Renal cortical epithelial cell (primary cell): ENCODE measurements around the gene RAB3D. TPM values are rescaled to one million over a fixed set of nuclear protein-coding genes. Genes with fewer than 3 reads are reported as not detected.
"Not testable (repeated sequence)": the region's sequence is repeated elsewhere in the genome, so short reads cannot be mapped to it uniquely, and the experiment has no call there.

Source experiments
- DNase-seq: peaks from one replicate; pipeline ENCODE4 v3.0.0-alpha.2; 2011; ENCODE audit warnings: low read depth
- total RNA-seq: library from RNA; depleted of rRNA; stranded (reverse); fragments of >200 nt; gene quantifications from 2 replicates; pipeline ENCODE4 v1.2.3, GENCODE V29; 2014

RAB3D gene
- total RNA-seq, 1 donor from 2014 or later, result 49.7 TPM

DNA sequence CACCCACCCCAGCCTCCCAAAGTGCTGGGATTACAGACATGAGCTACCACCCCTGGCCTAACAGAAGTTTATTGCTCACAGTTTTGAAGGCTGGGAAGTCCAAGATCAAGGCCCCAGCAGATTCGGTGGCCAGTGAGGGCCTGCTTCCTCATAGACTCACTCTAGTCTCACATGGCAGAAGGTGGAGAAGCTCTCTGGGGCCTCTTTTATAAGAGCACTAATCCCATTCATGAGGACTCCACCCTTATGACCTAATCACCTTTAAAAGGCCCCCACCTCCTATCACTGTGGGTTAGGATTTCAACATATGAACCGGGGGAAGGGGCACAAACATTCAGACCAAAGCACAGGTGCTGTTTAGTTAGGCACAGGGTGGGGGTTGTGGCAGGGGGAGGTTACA is 28.1 kb upstream of the RAB3D start:
- no peak for DNase-seq

DNA sequence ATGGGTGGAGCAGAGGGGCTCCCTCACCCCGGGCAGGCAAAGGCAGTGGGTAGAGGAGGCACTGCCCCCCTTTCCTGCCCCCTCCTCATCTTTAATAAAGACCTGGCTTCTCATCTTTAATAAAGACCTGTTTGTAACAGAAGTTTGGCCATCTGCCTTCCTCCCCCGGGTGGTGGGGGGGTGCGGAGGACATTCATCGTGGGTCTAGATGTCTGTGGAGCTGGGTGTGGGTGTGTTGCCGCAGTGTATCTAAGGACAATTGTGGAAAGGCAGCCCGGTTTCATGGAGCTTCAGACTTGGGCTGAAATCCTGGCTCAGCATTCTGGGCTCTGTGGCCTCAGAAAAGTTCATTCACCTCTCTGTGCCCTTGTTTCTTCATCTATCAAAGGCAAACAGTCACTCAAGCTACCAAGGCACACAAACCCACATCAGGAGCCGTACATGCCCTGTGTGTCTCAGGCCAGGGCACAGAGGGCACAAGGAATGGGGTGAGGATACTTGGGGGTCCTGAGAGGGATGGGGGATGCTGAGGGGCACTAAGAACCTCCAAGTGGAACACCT is 26.2 kb upstream of the RAB3D start:
- no peak for DNase-seq

GRCh38 chr19:11364935-11365334 is 25.5 kb upstream of the RAB3D start:
- DNase-seq, result no peak

- no peak for DNase-seq
These were observed 24.9 kb upstream of the RAB3D start for GRCh38 chr19:11364296-11364904.

GRCh38 chr19:11363881-11364280 is 24.4 kb upstream of the RAB3D start:
- no peak for DNase-seq

- no peak for DNase-seq
These were observed 22.6 kb upstream of the RAB3D start for GRCh38 chr19:11361771-11362731.

GRCh38 chr19:11361037-11361770 is 21.7 kb upstream of the RAB3D start:
- DNase-seq, result peak; percentile 34

DNA sequence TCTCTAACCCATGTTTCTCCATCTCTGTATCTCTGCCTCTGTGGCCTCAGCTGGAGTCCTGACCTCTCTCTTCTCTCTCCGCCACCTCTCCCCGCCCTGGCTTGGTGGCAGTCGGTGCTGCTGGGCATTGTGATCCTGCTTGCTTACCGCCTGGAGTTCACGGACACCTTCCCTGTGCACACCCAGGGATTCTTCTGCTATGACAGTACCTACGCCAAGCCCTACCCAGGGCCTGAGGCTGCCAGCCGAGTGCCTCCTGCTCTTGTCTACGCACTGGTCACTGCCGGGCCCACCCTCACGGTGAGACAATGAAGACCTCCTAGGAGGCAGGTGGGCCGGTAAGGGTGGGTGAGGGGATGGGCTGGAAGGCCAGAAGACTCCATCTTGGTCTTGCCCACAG is 20.0 kb upstream of the RAB3D start:
- DNase-seq, result no peak

GRCh38 chr19:11356676-11357550 is 17.5 kb upstream of the RAB3D start:
- no peak for DNase-seq

DNA sequence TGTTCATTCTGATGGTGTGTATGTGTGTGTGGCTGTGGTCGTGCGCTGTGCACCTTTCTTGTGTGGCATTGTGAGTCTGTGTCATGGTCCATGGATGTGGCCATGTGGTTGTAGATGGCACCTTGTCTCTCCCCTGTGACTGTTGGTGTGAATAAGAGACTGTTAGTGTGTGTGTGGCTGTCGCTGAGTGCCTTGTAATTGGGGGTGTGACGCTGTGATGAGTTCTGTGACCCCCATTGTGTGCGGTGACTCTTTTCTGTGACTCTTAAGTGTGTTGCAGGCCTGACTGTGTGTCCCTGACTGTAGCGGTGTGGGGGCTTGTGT is 16.6 kb upstream of the RAB3D start:
- DNase-seq, result no peak

GRCh38 chr19:11355160-11356073 is 16.0 kb upstream of the RAB3D start, which contains the start of gene PLPPR2:
Gene PLPPR2 (plus strand): TSS chr19:11355432. CDS start chr19:11357674, 2,242 bp downstream.
- peak; percentile 63 for DNase-seq

DNA sequence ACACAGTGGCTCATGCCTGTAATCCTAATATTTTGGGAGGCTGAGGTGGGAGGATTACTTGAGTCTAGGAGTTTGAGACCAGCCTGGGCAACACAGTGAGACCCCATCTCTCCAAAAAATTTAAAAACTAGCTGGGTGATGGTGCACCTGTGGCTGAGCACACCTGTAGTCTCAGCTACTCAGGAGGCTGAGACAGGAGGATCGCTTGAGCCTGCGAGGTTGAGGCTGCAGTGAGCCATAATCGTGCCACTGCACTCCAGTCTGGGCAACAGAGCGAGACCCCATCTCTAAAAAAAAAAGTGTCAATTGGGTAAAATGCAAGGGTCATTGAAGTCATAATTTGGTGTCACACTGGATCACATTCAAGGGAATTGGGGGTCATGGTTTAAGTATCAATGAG is 14.6 kb upstream of the RAB3D start:
- DNase-seq, result not testable (repeated sequence)

DNA sequence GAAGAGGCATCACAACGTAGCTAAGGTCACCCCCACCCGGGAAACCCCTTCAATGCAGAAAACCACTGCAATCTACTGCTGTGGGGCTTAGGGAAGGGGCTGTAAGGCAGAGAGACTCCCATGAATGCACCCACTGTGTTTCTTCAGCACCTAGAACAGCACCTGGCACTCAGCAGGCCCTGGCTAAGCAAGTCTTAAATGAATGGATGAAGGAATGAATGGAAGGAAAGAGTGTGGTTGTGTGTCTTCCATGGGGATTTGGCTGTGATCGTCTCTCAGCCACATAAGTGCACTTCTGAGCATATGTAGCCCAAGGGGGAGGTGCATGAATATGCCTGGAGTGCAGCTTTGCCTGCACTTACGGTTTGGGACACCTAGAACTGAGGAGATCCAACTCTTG is 9.7 kb upstream of the RAB3D start:
- DNase-seq, result no peak

DNA sequence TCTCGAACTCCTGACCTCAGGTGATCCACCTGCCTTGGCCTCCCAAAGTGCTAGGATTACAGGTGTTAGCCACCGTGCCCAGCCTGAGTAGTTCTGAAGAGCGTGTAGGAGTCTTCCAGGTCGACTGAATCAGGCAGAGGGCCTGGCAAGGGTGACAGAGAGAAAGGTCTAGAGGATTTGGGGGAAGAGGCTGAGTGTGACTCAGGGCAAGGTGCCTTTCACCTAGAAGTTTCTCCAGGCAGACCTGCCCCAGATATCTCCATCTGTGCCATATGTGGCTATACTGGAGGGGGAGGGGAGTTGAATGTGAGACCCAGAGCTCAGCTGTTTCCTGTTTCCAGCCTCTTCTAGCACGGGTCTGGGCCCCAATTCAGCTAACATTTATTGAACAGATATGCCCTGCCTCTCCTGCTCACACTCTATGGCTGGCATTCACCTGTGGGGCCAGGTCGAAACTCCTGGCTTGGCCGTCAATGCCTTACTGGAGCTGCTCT is 8.1 kb upstream of the RAB3D start:
- DNase-seq, result no peak

DNA sequence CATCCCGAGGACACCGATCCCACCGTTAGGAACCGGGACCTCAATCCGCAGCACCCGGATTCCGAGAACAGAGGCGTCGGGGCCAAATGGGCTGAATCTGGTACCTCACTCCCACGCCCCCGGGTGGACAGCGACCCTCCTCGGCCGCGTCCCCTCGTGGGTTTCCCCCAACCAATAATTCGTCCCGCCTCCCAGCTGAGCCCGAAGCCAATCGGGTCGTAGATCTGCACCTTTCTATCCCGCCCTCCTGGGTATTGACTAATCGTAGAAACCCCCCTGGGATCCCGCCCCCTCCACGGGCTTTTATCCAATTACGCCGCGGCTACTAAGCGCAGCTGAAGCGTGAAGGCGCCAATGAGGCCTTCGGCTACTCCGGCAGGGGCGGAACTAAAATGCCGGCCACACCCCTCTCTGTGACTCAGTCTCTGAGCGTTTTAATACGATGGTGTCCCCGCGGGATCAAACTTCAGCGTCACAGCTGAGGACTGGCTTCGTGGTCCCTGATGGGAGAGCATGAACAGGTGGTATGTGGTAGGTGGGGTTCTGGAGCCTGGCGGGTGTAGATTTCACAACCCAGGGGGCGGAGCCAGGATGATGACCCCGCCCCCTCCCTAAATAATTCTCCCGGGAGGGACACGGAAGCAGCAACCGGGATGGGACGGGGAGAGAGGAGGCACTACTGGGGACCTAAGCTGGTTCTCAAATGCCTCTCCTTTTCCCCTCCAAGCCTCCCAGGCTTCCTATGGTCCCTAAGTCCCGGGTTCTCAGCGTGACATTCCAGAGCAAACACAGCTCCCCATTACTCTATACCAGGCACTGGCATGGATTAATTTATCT is 6.9 kb upstream of the RAB3D start, which contains the start of the genes CCDC159 and TMEM205:
TSS of gene CCDC159 (plus strand) at position 416 of the 837 bp plus-strand sequence. CDS start at position 504, 88 bp downstream.
TSS of gene TMEM205 (minus strand) at position 165 of the 837 bp plus-strand sequence. CDS start 649 bp downstream, outside the sequence.
- DNase-seq, result peak; percentile 99

DNA sequence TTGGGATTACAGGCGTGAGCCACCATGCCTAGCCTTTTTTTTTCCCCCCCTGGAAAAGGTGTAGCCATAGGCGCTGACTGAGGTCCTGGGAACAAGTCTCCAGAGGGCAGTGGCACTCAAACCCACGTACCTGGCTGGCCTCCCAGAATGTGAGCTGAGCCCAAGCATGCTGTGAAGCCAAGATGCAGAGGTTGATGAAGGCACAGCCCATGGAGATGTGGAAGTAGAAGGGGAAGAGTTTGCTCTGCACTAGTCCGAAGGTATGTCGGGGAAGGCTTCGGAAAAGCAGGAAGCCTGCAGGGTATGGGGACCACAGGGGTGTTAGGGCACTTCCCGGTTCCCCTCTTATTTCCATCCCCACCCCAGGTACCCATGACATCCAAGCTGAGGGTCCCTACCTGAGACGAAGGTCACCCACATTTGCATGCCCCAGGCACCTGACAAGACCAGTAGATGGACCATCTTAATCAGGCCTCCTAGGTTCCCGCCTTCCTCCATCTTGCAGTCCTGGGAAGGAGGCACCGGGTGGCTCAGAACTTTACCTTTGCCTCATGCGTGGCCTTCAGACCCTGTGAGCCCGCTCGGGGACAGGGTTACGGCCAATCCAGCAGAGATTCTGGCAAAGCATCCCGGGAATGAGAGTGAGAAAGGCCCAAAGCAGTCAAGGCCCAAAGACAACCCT is 5.8 kb upstream of the RAB3D start:
- DNase-seq, result peak; percentile 61

DNA sequence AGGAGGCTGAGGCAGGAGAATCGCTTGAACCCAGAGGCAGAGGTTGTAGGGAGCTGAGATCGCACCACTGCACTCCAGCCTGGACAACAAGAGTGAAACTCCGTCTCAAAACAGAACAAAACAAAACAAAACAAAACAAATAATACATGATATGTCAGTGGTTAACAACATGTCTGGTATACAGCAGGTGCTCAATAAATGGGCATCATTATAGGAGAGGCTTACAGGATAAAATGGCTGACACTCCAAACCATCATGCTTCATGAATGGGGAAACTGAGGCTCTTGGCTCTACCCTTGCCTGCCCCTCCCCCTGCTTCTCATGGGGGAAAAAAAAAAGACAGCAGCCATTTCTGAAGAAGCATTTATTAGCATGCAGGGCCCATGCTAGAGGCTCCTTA is 3.0 kb upstream of the RAB3D start:
- DNase-seq, result no peak

GRCh38 chr19:11340099-11340467 is 626 bp upstream of the RAB3D start:
- not testable (repeated sequence) for DNase-seq
